GM12875 (cell line): ENCODE data around the gene CTAGE15.
"Not testable (repeated sequence)": the region's sequence is repeated elsewhere in the genome, so short reads cannot be mapped to it uniquely, and the experiment has no call there.

Experiments
- H3K4me3 ChIP-seq: one replicate; pipeline ENCODE4 v1.5.1; 2011; ENCODE audit warnings: low read depth, low read length, control low read depth

Gene CTAGE15, protein sequence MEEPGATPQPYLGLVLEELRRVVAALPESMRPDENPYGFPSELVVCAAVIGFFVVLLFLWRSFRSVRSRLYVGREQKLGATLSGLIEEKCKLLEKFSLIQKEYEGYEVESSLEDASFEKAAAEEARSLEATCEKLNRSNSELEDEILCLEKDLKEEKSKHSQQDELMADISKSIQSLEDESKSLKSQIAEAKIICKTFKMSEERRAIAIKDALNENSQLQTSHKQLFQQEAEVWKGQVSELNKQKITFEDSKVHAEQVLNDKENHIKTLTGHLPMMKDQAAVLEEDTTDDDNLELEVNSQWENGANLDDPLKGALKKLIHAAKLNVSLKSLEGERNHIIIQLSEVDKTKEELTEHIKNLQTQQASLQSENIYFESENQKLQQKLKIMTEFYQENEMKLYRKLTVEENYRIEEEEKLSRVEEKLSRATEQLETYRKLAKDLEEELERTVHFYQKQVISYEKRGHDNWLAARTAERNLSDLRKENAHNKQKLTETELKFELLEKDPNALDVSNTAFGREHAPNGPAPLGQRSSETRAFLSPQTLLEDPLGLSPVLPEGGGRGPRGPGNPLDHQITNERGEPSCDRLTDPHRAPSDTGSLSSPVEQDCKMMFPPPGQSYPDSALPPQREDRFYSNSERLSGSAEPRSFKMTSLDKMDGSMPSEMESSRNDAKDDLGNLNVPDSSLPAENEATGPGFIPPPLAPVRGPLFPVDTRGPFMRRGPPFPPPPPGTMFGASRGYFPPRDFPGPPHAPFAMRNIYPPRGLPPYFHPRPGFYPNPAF

DNA sequence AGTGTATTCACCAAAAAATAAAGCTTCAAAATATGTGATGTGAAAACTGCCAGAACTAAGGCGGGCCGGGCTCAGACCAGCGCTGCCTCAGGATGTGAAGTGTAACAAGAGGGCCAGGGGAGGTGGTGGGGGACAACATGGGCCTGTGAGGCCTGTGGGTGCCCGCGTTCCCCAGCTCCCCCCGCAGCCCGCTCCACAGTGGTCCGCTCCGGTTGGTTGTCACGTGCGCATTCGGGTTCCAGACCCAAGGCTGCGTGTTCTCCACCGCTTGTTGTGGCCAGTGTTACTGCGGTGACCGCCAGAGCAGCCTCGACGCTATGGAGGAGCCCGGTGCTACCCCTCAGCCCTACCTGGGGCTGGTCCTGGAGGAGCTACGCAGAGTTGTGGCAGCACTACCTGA is at the start of gene CTAGE15:
Gene CTAGE15 (plus strand): TSS at position 301 of the 400 bp plus-strand sequence. CDS start 17 bp downstream, at position 318.
- H3K4me3 ChIP-seq: not testable (repeated sequence)

DNA sequence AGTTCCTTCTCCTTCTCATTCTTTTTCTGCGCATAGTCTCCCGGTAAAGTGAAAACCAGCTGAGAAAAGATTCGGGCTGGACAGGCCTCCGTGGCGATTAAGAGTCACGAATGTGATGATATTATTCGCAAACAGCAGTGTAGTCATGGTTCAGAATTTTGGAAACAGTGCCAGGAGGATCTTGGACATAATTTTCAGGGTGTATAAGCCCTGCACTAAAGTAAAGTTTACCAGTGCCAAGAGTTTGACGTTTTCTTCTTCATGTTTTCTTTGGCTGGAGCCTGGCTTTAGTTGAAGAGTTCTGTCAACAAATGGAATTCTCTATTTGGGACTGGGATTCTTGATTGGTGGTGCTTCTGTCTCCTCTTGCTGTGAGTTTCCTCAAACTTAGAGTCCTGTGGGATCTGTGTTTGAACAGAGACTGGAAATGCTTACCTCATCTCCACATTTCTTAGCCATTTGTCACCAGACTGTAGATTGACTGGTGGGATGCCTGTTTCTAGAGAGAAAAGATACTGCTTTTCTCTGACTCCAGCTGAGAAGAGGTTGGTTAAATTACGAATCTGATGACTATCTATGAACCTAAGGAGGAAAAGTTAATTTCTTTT is 49.2 kb upstream of the CTAGE15 start:
- not testable (repeated sequence) for H3K4me3 ChIP-seq

DNA sequence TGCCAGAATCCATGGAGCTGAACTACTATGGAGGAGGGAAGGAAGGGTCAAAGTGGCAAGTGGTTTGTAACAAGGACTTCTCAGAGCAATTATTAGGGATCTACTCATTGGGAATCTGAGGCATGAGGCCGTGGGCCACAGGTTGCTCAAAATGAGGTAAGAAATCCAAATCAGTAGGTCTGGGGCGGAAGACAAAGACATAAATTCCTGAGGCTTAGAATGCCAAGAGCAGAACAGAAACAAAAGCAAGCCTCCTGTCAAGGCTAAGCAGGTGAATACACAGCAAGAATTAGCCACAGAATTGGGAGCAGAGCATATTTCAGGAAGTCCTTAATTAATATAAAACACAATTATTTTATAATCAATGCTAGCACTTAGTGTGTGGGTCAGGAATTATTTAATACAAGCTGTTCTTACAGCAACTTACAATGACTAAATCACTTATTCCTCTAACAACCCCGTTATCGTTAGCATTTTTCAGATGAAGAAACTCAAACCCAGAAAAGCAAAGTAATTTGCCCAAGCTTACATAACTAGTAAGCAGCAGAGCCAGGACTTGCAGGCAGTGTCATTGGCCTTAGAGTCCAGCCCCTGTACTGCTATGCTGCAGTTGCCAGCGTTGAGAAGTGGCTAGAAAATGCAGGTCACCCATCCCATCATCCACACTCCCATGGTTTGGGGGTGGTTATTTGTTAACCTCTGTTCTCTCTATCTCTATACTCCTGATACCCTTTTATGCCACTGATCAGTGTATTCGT is 40.3 kb upstream of the CTAGE15 start:
- H3K4me3 ChIP-seq: not testable (repeated sequence)

DNA sequence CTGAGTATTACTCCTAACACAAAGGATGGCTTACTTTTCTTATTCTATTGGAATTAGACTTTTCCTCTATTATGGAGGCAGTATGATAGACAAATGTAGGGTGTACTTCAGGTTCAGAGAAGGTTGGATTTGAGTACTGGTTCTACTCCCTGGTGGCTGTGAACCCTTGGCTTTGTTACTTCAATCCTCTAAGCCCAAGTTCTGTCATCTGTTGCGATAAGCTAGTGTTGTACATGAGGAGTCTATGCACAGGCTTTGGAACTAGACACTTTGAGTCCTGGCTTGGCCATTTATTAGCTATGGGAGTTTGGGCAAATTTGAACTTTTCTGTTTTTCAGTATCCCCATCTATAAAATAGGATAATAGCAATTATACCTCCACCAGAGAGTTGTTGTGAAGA is 39.7 kb upstream of the CTAGE15 start:
- not testable (repeated sequence) for H3K4me3 ChIP-seq

DNA sequence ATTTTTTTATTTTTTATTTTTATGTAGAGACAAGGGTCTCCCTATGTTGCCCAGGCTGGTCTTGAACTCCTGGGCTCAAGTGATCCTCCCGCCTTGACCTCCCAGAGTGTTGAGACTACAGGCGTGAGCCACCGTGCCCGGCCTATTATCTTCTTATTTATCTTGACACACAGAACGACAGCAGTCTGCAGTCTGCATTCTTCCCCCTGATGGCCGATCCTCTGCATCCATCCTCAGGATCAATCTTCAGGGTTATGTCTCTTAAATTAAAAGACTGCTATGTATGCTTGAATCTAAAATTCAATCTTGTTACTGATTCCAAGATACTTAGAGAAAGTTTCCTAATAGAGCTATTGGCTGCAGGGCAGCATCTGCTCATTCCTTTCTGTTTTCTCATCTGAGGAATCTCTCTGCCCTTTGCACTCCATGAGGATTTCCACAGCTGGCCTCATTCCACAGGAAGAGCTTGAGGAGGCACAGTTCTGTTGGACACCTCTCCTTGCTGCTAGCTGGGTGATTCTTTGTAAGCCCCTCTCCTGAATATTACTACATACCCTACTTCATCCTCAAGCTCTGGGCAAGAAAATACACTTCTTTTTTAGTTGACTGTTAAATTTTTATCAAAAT is 38.3 kb upstream of the CTAGE15 start:
- not testable (repeated sequence) for H3K4me3 ChIP-seq

DNA sequence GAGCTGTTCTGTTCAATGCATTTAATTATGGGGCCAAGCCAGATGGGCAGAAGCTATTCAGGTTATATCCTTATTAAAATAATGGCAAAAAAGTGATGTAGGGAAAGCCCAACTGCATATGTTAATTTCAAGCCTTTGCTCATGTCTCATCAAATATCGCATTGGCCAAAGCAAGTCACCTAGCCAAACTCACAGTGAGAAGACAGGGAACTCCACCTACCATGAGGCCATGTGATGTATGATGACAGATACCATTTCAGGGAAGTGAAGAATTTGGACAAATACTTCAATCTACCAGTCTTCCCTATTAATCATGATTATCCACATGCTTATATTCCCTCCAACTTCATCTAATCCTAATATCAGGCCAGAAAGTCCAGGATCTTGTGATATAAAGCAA is 35.2 kb upstream of the CTAGE15 start:
- not testable (repeated sequence) for H3K4me3 ChIP-seq

DNA sequence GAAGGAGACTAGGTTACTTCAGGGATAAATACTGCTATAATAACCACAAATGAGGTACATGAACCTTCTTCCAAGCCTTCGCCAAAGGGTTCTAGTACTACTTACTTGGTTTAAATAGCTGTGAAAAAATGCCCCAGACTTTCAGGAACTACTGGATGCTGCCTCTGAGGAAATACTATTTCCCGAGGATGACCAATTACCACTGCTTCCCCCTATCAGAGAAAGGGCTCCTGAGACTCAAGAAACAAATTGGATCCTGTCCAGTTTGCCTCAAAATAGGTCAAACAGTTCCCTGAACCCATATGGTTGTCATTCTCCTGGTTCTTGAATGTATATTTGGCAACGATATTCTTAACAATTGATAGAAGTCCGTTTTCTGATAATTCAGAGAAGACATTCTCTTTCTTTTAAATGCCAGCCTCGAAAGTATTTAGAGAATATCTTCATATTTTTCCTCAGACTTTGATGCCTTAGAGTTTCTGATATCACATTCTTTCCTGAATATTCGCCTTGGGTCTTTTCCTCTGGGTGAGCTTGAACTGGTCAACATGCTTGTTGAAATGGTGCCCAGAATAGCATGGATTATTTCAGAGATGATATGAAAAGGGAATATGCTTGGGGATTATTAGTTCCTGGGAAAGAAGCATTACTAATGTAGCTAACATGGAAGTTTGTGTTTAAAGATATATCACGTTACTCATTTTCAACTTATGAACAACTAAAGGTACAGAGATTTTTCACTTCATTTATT is 28.1 kb upstream of the CTAGE15 start:
- H3K4me3 ChIP-seq: not testable (repeated sequence)

DNA sequence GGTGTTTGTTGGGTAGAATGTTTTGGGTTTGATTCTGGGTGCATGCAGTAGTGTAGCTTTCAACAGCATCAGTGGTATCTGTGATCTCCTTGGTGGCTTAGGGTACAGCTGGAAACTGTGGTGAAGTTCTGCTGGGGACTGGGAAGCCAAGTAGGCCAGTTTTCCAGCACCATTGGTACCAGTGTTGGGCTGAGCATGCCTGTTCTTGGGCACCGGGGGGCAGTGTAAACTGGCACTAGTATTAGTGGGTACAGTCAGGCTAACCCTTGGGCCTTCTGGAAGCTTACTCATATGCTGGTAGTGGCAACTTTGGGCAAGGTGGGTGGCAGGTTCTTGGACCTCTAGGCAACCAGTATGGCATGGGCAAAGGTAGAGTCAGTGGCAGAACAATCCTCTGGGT is 15.6 kb upstream of the CTAGE15 start:
- H3K4me3 ChIP-seq: not testable (repeated sequence)

DNA sequence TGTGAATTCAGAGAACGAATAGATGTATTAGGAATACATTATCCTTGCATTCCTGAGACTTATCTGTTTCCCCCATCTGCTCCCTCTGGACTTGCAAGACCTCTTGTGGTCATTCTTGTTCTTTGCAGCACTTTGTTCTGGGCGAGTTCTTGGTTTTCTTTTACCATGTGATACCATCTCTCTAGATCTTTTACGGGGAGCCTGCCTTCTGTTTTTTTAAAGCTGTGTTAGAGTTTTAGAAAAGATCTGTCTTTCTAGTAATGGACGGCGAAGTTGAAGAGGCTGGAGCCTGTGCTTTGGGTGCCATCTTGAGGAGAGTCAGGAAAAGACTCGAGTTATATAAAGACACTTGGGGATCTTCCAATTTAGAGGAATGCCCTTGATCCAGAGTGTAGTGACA is 8.3 kb upstream of the CTAGE15 start:
- not testable (repeated sequence) for H3K4me3 ChIP-seq

DNA sequence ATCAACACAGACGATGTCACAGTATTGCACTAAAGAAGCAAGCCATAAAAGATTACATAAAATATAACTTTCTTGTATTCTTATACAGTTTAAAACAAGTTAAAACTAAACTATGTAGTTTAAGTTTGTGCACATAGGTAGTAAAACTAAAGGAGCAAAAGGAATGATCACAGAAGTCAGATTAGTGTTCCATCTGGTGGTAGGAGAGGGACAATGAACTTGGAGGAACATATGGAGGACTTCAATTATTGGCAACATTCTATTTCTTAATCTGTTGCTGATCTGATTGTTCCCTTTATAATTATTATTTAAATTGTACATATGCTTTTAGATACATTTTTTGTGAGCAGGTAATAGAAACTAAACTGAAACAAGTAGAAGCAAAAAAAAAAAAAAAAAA is 5.6 kb upstream of the CTAGE15 start:
- not testable (repeated sequence) for H3K4me3 ChIP-seq

DNA sequence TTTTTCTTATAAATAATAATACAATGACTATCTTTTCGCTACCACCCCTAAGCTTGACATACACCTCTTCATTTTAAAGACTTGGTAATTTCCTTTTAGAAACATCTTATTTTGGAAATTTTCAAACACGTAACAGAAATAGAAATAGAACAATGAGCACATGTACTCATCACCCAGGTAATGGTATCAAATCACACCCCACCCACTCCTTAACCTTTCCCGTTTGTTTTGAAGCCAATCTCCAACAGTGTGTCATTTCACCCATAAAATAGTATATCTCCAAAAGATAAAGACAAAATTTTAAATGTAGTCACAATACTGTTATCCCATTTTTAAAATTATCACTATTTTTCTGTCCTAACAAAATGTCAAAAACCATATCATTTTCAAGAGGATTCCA is 16.6 kb downstream of the CTAGE15 start:
- H3K4me3 ChIP-seq: not testable (repeated sequence)

DNA sequence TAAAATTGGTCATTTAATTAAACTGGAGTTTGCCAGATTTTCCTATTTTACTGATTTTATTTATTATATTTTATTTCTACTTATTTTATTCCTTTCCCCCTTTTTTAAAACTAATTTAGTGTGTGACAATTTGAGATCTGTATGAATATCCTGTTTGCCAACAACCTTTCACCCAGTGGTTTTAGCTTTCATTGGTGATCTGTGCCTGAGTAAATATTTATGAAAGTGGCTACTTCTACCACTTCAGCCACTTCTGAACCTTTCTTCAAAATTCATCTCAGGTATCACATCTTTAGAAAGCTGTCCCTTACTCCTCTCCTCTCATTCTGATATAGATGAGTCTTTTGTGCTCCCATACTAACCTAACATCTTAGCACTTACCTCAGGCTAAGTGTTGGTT is 18.3 kb downstream of the CTAGE15 start:
- not testable (repeated sequence) for H3K4me3 ChIP-seq

DNA sequence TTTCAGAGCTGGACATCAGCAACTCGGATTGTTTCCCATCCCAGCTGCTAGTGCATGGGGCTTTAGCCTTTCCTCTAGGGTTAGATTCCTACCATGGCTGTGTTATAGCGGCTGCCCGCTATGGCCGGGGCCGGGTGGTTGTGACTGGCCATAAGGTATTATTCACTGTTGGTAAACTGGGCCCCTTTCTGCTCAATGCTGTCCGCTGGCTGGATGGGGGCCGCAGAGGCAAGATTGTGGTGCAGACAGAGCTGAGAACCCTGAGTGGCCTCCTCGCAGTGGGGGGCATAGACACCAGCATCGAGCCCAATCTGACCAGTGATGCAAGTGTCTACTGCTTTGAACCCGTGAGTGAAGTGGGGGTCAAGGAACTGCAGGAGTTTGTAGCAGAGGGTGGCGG is 26.5 kb downstream of the CTAGE15 start:
- H3K4me3 ChIP-seq: not testable (repeated sequence)

DNA sequence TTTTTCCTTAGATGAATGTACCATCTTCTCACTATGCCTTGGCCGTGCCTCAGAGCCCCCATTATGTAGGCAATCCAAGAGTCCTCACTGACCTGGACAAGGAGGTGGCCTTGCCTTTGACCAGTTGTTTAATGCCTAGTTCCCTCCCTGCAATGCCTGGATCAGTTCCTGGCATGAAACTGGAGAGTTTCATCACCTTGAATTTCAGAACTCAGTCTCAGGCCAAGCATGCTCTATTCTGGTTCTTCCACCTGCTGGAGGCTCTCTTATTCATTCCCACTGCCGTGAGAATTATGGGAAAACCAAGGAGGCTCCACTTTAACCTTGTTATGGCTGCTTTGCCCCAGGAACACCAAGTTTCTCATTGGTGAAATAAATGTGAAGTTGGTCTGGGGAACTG is 31.9 kb downstream of the CTAGE15 start:
- H3K4me3 ChIP-seq: not testable (repeated sequence)

DNA sequence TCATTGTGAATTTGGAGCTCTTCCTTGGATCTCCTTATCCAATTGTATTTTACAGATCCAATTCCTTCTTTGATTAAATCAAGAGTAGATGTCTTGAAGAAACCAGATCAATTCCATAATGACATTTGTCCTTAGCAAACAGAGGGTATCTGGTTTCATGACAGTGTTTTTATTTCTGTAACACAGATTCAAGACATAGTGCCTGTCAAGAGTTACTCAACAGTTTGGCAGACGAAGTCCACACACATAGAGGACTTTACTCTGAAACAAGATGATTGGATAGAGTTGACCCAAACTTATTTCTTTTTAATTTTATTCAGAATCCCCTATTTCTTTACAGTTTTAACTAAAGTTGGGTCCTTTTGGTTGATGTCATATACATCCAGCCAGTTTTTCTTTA is 34.5 kb downstream of the CTAGE15 start:
- not testable (repeated sequence) for H3K4me3 ChIP-seq

DNA sequence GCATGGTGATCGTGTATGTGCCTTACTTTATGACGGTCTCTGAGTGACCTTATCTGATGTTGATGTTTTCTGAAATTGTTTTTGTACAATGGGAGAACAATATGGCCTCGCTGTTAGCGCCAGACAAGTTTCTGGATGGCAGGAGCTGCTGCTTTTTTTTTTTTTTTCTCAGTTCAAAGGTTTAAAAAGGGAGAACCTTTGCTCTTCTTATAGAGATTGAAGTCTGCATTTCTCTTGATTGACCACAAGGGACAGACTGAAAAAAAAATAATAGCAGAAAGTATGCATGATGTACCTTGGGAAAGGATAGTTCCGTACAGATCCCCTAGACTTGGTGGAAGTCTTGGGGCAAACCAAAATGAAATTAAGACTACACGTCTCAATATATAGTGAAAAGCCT is 43.9 kb downstream of the CTAGE15 start:
- H3K4me3 ChIP-seq: not testable (repeated sequence)

DNA sequence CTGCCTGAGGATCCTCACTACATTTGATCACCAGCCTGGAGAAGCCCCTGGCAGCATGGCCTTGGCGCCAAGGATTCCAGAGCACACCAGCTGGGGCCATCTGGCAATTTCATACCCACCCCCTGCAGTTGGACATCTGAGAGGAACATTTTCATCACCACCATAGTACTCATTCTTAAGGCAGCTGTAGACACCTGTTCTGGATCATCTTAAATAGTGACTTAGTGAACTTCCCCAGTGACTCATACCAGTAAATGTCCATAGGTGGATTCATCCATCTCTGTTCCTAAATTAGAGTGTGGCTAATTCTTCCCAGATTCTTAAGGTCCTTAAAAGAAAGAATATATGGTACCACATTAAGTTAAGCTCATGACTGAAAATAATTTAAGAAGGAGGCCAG is 45.6 kb downstream of the CTAGE15 start:
- not testable (repeated sequence) for H3K4me3 ChIP-seq
